ENCODE measurements around the gene CCDC92. TPM values are rescaled to one million over a fixed set of nuclear protein-coding genes. Genes with fewer than 3 reads are reported as not detected.

Gene CCDC92
- total and polyA plus RNA-seq, 2 donors (not counting 1 experiment from before 2014, with no cell fraction given): 26.6 to 36.2 TPM

GRCh38 chr12:123954647-123955350, 17.8 kb downstream of the CCDC92 start:
- WGBS (ENCODE audit: insufficient coverage): 94% methylated on average over 8 of the region's 10 CpGs
- H3K4me1 Mint-ChIP-seq: no peaks in the 10 kb centered on the region
- H3K4me3 Mint-ChIP-seq: no peak overlapping the region
- H2AFZ ChIP-seq (ENCODE audit: insufficient read depth, low read depth, low read length, poor library complexity, severe bottlenecking): no peak overlapping the region
- no peaks in the 10 kb centered on the region for H3K9me3 Mint-ChIP-seq (ENCODE audit: insufficient read depth)
- DNase-seq (no peak), ATAC-seq (ENCODE audit: low read depth) (no peak)
- no peak overlapping the region for H3K4me3 ChIP-seq (ENCODE audit: control extremely low read depth in 1 of 5, extremely low read depth in 1 of 5, insufficient read depth in 1 of 5, low read depth in 2 of 5, low read length in 4 of 5)
- no peaks in the 10 kb centered on the region for H3K36me3 ChIP-seq (replicated peaks in 1 of 2; ENCODE audit: control extremely low read depth in 1 of 2, control insufficient read depth in 1 of 2, extremely low read depth in 1 of 2, insufficient read depth in 2 of 2, low read length in 1 of 2)
- H3K79me2 ChIP-seq (ENCODE audit: control insufficient read depth, insufficient read depth, low read length): peaks cover 8% of the 10 kb centered on the region
- H3K4me1 ChIP-seq (ENCODE audit: control insufficient read depth in 2 of 2, insufficient read depth in 2 of 2, low read length in 2 of 2): no peaks in the 10 kb centered on the region
- CTCF ChIA-PET: no interaction called here
- no peak overlapping the region for H3K27ac Mint-ChIP-seq
- no peak overlapping the region for H3K9ac ChIP-seq (ENCODE audit: low read length)
- H3K27me3 Mint-ChIP-seq: no peaks in the 10 kb centered on the region
- H3K9me3 ChIP-seq (ENCODE audit: control extremely low read depth in 1 of 3, control insufficient read depth in 2 of 3, insufficient read depth in 1 of 3, low read length in 2 of 3): no peaks in the 10 kb centered on the region
- no peak overlapping the region for H3K4me2 ChIP-seq (replicated peaks; ENCODE audit: low read depth, low read length, poor library complexity, severe bottlenecking)
- POLR2A ChIA-PET: no interaction called here
- no peaks in the 10 kb centered on the region for H3K27me3 ChIP-seq (replicated peaks in 1 of 4; ENCODE audit: control extremely low read depth in 1 of 4, control insufficient read depth in 3 of 4, insufficient read depth in 4 of 4, low read length in 3 of 4)
- TF ChIP-seq CTCF (IDR thresholded peaks at IDR 0.05): no peak
- no peak for TF ChIP-seq EZH2 (IDR thresholded peaks at IDR 0.05; ENCODE audit: borderline replicate concordance, insufficient read depth, low read depth, low read length, poor library complexity, severe bottlenecking)
- H3K27ac ChIP-seq (ENCODE audit: low read length in 2 of 2): no peak overlapping the region
- H4K20me1 ChIP-seq (ENCODE audit: control insufficient read depth, insufficient read depth, low read length, poor library complexity, severe bottlenecking): no peaks in the 10 kb centered on the region
- intact Hi-C loops (cut with micrococcal nuclease): no loop called here

- DNase-seq (no peak), ATAC-seq (ENCODE audit: low read depth) (no peak)
- Histone ChIP-seq H3K79me2 (ENCODE audit: control insufficient read depth, insufficient read depth, low read length) (peaks cover 8% of the 10 kb centered on the region), H3K36me3 (replicated peaks in 1 of 2; ENCODE audit: control extremely low read depth in 1 of 2, control insufficient read depth in 1 of 2, extremely low read depth in 1 of 2, insufficient read depth in 2 of 2, low read length in 1 of 2) (peaks cover 0 to 2% of the 10 kb centered on the region in 2 experiments), H3K4me2 (replicated peaks; ENCODE audit: low read depth, low read length, poor library complexity, severe bottlenecking) (no peak overlapping the region), H2AFZ (ENCODE audit: insufficient read depth, low read depth, low read length, poor library complexity, severe bottlenecking) (no peak overlapping the region), H4K20me1 (ENCODE audit: control insufficient read depth, insufficient read depth, low read length, poor library complexity, severe bottlenecking) (no peaks in the 10 kb centered on the region), H3K27me3 (replicated peaks in 1 of 4; ENCODE audit: control extremely low read depth in 1 of 4, control insufficient read depth in 3 of 4, insufficient read depth in 4 of 4, low read length in 3 of 4) (no peaks in the 10 kb centered on the region), H3K9me3 (ENCODE audit: control extremely low read depth in 1 of 3, control insufficient read depth in 2 of 3, insufficient read depth in 1 of 3, low read length in 2 of 3) (no peaks in the 10 kb centered on the region), H3K4me1 (ENCODE audit: control insufficient read depth in 2 of 2, insufficient read depth in 2 of 2, low read length in 2 of 2) (no peaks in the 10 kb centered on the region), H3K9ac (ENCODE audit: low read length) (no peak overlapping the region), H3K27ac (ENCODE audit: low read length in 2 of 2) (no peak overlapping the region), H3K4me3 (ENCODE audit: control extremely low read depth in 1 of 5, extremely low read depth in 1 of 5, insufficient read depth in 1 of 5, low read depth in 2 of 5, low read length in 4 of 5) (no peak overlapping the region)
- intact Hi-C loops (cut with micrococcal nuclease): no loop called here
- Mint-ChIP-seq H3K27me3 (no peaks in the 10 kb centered on the region), H3K9me3 (ENCODE audit: insufficient read depth) (no peaks in the 10 kb centered on the region), H3K4me3 (no peak overlapping the region), H3K27ac (no peak overlapping the region), H3K4me1 (no peaks in the 10 kb centered on the region)
- TF ChIP-seq CTCF (IDR thresholded peaks at IDR 0.05) (no peak), EZH2 (IDR thresholded peaks at IDR 0.05; ENCODE audit: borderline replicate concordance, insufficient read depth, low read depth, low read length, poor library complexity, severe bottlenecking) (no peak)
- ChIA-PET CTCF (no interaction called here), POLR2A (no interaction called here)
- WGBS (ENCODE audit: insufficient coverage): no CpG with 5 or more reads among the region's 2 CpGs
These were observed 20.6 kb downstream of the CCDC92 start for GRCh38 chr12:123952037-123952436.
